Mammary epithelial cell (primary cell): ENCODE measurements around the gene KRT76.

ENCODE experiments used
- EZH2 ChIP-seq: IDR thresholded peaks from 2 replicates; pipeline ENCODE4 v1.6.1; 2012; ENCODE audit warnings: low read length, inconsistent platforms, borderline replicate concordance
- TF ChIP-seq, protein P1 (sequence below), 2 donors: IDR thresholded peaks in 1 of 2; conservative IDR thresholded peaks in 1 of 2; 2 replicates each; pipeline ENCODE4 v1.5.1; 2011 to 2012; ENCODE audit warnings: inconsistent platforms in 2 of 2, low read length in 2 of 2, mild to moderate bottlenecking in 2 of 2, control low read depth in 1 of 2, low read depth in 1 of 2; ENCODE audit not compliant: insufficient read depth in 1 of 2; ENCODE audit errors: extremely low read depth in 1 of 2

DNA sequence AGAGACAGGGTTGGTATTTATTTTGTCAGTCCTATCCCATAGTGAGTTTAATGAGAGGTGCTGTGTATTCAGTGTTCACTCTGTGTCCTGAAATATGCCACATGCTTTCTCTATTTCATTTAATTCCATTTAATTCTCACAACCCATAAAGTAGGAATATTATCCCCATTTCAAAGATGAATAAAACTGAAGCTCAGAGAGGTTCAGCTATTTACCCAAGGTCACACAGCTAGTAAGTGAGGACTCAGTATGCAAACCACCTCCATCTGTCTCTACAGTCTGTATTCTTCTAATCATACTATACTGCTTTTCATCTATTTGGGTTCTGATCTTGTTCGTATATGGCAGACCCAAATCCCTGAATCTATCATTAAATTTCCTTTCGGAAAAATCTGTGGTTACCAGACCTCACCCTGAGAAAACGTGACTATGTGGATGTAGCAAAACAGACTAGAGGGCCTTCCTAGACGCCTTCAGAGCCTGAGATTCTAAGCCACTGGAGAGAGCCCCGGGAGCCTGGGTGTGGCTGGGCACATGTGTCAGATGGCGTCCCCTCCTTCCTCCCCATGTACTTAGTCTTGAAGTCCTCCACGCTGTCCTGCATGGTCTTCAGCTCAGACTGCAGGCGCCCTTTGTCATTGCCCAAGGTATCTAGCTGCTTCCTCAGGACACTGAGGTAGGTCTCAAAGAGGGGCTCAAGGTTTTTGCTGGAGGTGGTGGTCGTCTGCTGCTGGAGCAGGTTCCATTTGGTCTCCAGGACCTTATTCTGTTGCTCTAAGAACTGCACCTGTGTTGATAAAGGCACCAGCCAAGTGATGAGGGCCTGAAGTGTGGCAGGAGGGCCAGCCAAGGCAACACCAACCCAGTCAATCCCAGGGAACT, 34.3 kb upstream of the KRT76 start:
- TF ChIP-seq EZH2, result no peak
- TF ChIP-seq, protein P1, sequence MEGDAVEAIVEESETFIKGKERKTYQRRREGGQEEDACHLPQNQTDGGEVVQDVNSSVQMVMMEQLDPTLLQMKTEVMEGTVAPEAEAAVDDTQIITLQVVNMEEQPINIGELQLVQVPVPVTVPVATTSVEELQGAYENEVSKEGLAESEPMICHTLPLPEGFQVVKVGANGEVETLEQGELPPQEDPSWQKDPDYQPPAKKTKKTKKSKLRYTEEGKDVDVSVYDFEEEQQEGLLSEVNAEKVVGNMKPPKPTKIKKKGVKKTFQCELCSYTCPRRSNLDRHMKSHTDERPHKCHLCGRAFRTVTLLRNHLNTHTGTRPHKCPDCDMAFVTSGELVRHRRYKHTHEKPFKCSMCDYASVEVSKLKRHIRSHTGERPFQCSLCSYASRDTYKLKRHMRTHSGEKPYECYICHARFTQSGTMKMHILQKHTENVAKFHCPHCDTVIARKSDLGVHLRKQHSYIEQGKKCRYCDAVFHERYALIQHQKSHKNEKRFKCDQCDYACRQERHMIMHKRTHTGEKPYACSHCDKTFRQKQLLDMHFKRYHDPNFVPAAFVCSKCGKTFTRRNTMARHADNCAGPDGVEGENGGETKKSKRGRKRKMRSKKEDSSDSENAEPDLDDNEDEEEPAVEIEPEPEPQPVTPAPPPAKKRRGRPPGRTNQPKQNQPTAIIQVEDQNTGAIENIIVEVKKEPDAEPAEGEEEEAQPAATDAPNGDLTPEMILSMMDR (conservative IDR thresholded peaks at IDR 0.05 in 1 of 2, IDR thresholded peaks at IDR 0.05 in 1 of 2; ENCODE audit: extremely low read depth in 1 of 2, insufficient read depth in 1 of 2, low read depth in 1 of 2, low read length in 2 of 2), result no peak
